Activated T-cell treated with anti-CD3 and anti-CD28 coated beads for 4 hours (primary cell): Measurements from ENCODE around the gene ADAMTS10.
"Not testable (repeated sequence)": the region's sequence is repeated elsewhere in the genome, so short reads cannot be mapped to it uniquely, and the experiment has no call there.

Experiments used
- DNase-seq: peaks from one replicate; pipeline ENCODE4 v3.0.0-alpha.2; 2020

The ADAMTS10 gene

GRCh38 chr19:8610041-8610935 lies at the start of gene ADAMTS10:
Gene ADAMTS10, minus strand, starts transcription at chr19:8610715. Its CDS starts 5,005 bp downstream, at chr19:8605710.
- DNase-seq: no peak

- DNase-seq: no peak
These were observed 49.4 kb upstream of the ADAMTS10 start for GRCh38 chr19:8659905-8660304.

GRCh38 chr19:8657869-8658268 lies 47.4 kb upstream of the ADAMTS10 start:
- DNase-seq: no peak

GRCh38 chr19:8655340-8655709 lies 44.8 kb upstream of the ADAMTS10 start:
- peak; percentile 23 for DNase-seq

GRCh38 chr19:8654591-8655339 lies 44.2 kb upstream of the ADAMTS10 start:
- peak; percentile 66 for DNase-seq

- no peak for DNase-seq
These were observed 37.7 kb upstream of the ADAMTS10 start for GRCh38 chr19:8648240-8648639.

- DNase-seq: no peak
These were observed 33.5 kb upstream of the ADAMTS10 start for GRCh38 chr19:8643860-8644653.

GRCh38 chr19:8642561-8642960 lies 32.0 kb upstream of the ADAMTS10 start:
- DNase-seq: no peak

GRCh38 chr19:8641908-8642547 lies 31.5 kb upstream of the ADAMTS10 start:
- peak; percentile 14 for DNase-seq

- no peak for DNase-seq
These were observed 30.8 kb upstream of the ADAMTS10 start for GRCh38 chr19:8641221-8641907.

GRCh38 chr19:8640402-8641004 lies 30.0 kb upstream of the ADAMTS10 start:
- no peak for DNase-seq

GRCh38 chr19:8639821-8640401 lies 29.4 kb upstream of the ADAMTS10 start:
- no peak for DNase-seq

- DNase-seq: no peak
These were observed 27.6 kb upstream of the ADAMTS10 start for GRCh38 chr19:8638078-8638619.

GRCh38 chr19:8637070-8637469 lies 26.6 kb upstream of the ADAMTS10 start:
- DNase-seq: not testable (repeated sequence)

- no peak for DNase-seq
These were observed 24.9 kb upstream of the ADAMTS10 start for GRCh38 chr19:8635422-8635821.

GRCh38 chr19:8631425-8631819 lies 20.9 kb upstream of the ADAMTS10 start:
- no peak for DNase-seq

GRCh38 chr19:8630796-8631424 lies 20.4 kb upstream of the ADAMTS10 start:
- DNase-seq: no peak

GRCh38 chr19:8629996-8630683 lies 19.6 kb upstream of the ADAMTS10 start, which contains the start of gene NFILZ:
Gene NFILZ, plus strand, starts transcription at chr19:8630633. Its CDS starts 46,133 bp downstream, at chr19:8676766.
- DNase-seq: no peak

GRCh38 chr19:8629184-8629583 lies 18.7 kb upstream of the ADAMTS10 start:
- no peak for DNase-seq

- DNase-seq: no peak
These were observed 16.3 kb upstream of the ADAMTS10 start for GRCh38 chr19:8626842-8627241.
